ENCODE data around the gene GDF7. TPM values are rescaled to one million over a fixed set of nuclear protein-coding genes. Genes with fewer than 3 reads are reported as not detected.

Gene GDF7
- total RNA-seq, 1 donor from 2014 or later = 11.6 TPM

DNA sequence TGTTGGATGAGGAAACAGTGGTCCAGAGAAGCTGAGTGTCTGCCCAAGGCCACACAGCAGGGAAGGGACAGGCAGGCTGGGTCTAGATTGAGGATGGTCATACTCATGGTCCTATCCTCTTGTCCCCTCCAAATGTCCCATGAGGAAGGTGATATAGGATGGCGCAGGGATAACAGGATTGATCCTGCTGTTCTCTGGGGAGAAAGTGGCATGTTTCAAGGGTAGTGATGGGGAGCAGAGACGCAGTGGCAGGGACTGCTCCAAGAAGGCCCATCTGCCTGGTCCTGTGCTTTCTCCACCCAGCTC lies 40.6 kb upstream of the GDF7 start:
- Histone ChIP-seq H3K4me3 (no peak overlapping the region), H3K36me3 (peaks cover 39 to 58% of the 10 kb centered on the region in 2 donors), H3K9me3 (no peaks in the 10 kb centered on the region), H3K27ac (peak overlapping the region; percentile 53 to 60), H3K4me1 (peaks cover 0 to 12% of the 10 kb centered on the region in 2 donors), H3K27me3 (no peaks in the 10 kb centered on the region)
- intact Hi-C loops (cut with DNase I) = no loop called here
- TF ChIP-seq, protein P1, sequence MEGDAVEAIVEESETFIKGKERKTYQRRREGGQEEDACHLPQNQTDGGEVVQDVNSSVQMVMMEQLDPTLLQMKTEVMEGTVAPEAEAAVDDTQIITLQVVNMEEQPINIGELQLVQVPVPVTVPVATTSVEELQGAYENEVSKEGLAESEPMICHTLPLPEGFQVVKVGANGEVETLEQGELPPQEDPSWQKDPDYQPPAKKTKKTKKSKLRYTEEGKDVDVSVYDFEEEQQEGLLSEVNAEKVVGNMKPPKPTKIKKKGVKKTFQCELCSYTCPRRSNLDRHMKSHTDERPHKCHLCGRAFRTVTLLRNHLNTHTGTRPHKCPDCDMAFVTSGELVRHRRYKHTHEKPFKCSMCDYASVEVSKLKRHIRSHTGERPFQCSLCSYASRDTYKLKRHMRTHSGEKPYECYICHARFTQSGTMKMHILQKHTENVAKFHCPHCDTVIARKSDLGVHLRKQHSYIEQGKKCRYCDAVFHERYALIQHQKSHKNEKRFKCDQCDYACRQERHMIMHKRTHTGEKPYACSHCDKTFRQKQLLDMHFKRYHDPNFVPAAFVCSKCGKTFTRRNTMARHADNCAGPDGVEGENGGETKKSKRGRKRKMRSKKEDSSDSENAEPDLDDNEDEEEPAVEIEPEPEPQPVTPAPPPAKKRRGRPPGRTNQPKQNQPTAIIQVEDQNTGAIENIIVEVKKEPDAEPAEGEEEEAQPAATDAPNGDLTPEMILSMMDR (IDR thresholded peaks at IDR 0.05) = no peak
- no peak for DNase-seq (ENCODE audit: low spot score in 2 of 2)

DNA sequence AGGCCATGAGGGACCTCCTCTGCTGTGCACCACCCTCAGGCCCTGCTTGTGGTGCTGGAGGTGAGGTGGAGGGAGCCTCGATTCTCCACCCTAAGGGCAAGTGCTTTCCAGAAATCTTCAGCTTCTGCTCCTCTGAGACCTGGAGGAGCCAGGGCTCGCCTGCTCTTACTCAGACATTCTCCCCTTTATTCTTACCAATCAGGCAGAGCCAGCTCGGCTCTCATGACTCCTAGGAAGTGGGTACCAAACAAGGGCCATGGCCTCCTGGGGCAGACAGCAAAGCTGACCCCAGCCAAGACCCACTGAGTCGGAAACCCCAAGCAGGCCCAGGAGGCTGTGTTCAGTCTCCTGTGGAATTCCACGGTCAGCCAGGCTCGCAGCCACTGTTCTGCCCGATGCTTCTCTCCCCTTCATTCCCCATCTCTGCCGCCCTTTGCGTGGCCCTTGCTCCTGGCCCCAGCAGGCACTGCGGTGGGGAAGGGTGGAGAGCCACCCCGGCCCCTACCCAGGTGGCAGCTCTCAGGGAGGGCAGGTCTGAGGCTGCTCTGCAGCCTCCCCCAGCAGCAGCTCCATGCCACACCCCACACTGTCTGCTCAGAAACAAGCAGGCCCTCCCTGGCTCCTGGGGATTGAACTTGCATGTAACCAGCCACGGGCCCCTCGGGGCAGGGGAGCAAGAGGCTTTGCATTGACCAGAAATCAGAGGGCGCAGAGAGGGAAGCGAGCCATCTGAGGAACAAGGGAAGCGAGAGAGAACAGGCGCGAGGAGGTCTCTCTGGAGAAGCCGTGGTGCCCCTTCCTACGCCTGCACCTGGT lies 40.0 kb upstream of the GDF7 start:
- intact Hi-C loops (cut with DNase I) = no loop called here
- TF ChIP-seq, protein P1 (IDR thresholded peaks at IDR 0.05) = no peak
- H3K9me3 ChIP-seq = no peaks in the 10 kb centered on the region
- H3K27ac ChIP-seq = peak overlapping the region; percentile 53 to 60
- H3K27me3 ChIP-seq = no peaks in the 10 kb centered on the region
- peak in 1 of 2 donors; percentile 59 for DNase-seq (ENCODE audit: low spot score in 2 of 2)
- H3K4me1 ChIP-seq = peaks cover 0 to 12% of the 10 kb centered on the region in 2 donors
- H3K36me3 ChIP-seq = peaks cover 33 to 53% of the 10 kb centered on the region in 2 donors
- no peak overlapping the region for H3K4me3 ChIP-seq

DNA sequence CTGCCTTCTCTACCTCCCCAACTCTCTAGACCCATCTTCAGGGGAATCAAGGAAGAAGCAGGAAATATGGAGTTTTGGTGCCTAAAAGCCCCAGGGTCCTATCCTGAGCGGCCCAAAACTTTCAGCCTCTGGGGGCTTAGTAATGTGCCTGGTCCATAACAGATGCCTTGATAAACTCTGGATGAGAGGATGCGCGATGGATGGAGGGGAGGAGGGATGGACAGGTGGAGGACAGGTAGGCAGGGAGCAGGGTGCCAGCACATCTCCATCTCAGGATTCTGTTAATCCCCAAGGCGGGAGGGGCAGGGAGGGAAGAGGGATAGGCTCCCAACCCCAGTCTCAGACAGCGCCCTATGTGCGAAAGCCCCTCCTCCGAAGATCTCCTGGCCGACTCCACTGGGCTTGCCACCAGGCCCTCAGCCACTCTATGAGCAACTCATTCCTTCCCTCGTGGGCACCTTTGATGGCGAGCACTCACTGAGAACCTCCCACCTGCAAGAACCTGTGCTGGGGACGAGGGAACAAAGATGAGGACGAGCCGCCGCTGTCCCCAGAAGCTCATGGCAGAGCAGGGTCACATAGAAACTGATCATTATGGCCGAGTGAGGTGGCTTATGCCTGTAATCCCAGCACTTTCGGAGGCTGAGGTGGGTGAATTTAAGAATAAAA lies 39.1 kb upstream of the GDF7 start:
- H3K36me3 ChIP-seq = peaks cover 25 to 43% of the 10 kb centered on the region in 2 donors
- DNase-seq (ENCODE audit: low spot score in 2 of 2) = no peak
- H3K9me3 ChIP-seq = no peaks in the 10 kb centered on the region
- intact Hi-C loops (cut with DNase I) = no loop called here
- no peak overlapping the region for H3K4me3 ChIP-seq
- H3K27ac ChIP-seq = peak overlapping the region in 1 of 2 donors; percentile 60
- TF ChIP-seq, protein P1 (IDR thresholded peaks at IDR 0.05) = no peak
- H3K4me1 ChIP-seq = peaks cover 0 to 12% of the 10 kb centered on the region in 2 donors
- H3K27me3 ChIP-seq = no peaks in the 10 kb centered on the region

DNA sequence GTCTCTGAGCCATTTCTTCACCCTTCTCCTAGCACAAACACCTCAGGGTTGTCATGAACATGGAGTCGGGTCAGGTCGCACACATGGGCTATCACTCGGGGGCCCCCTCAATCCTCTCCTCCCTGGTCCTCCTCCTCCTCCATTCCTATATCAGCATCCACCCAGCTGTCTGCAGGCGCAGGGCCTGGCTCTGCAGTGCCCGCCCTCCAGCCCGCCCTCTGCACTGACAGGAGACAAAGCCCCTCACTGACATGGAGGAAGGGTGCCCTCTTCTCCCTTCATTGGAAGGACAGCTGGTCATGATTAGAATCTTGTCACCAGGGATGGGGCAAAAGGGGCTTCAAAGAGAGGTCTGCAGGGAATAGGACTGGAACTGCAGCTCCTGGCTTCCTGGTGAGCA lies 37.8 kb upstream of the GDF7 start:
- no peak overlapping the region for H3K4me3 ChIP-seq
- TF ChIP-seq, protein P1 (IDR thresholded peaks at IDR 0.05) = no peak
- H3K27me3 ChIP-seq = no peaks in the 10 kb centered on the region
- no peak for DNase-seq (ENCODE audit: low spot score in 2 of 2)
- H3K27ac ChIP-seq = no peak overlapping the region
- H3K4me1 ChIP-seq = peaks cover 3 to 18% of the 10 kb centered on the region in 2 donors
- intact Hi-C loops (cut with DNase I) = no loop called here
- peaks cover 12 to 30% of the 10 kb centered on the region in 2 donors for H3K36me3 ChIP-seq
- H3K9me3 ChIP-seq = no peaks in the 10 kb centered on the region

DNA sequence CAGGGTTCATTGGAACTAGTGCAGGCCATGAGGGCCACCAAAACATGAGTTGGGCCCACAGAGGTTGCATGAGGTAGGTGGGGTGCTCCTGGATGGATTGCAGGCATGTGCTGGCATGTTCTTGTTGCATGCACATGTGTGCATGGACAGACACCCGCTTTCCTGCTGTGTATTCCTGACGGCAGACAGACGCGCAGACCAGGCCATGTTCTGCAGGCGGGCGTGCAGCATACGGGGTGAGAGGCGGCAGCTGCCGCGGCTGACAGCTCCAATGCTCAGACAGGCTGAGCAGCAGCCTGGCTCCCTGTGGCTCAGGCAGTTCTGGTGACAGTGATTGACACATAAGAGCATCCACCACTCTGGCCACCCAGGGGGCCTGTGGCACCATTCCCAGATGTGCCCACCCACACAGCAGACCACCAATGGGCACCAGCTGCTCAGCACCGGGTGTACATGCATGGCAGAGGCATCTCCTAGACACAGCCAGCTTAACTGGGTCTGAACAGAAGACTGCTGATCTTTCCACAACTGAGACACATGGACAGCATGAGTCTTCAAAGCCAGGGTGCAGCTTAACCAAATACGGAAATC lies 37.3 kb upstream of the GDF7 start:
- peaks cover 7 to 25% of the 10 kb centered on the region in 2 donors for H3K36me3 ChIP-seq
- TF ChIP-seq, protein P1 (IDR thresholded peaks at IDR 0.05) = no peak
- peaks cover 6 to 23% of the 10 kb centered on the region in 2 donors for H3K4me1 ChIP-seq
- H3K4me3 ChIP-seq = no peak overlapping the region
- no peak overlapping the region for H3K27ac ChIP-seq
- H3K9me3 ChIP-seq = no peaks in the 10 kb centered on the region
- DNase-seq (ENCODE audit: low spot score in 2 of 2) = no peak
- no peaks in the 10 kb centered on the region for H3K27me3 ChIP-seq
- intact Hi-C loops (cut with DNase I) = loop anchor here (5.0 kb wide), 1 partner anchor 117 kb away; no protein-coding TSS in a partner anchor
